Measurements from ENCODE around the gene EID2B. TPM values are rescaled to one million over a fixed set of nuclear protein-coding genes. Genes with fewer than 3 reads are reported as not detected.

EID2B gene
- total RNA-seq, 6 experiments from 2014 or later, result 0.18 to 0.78 (median 0.46) TPM

DNA sequence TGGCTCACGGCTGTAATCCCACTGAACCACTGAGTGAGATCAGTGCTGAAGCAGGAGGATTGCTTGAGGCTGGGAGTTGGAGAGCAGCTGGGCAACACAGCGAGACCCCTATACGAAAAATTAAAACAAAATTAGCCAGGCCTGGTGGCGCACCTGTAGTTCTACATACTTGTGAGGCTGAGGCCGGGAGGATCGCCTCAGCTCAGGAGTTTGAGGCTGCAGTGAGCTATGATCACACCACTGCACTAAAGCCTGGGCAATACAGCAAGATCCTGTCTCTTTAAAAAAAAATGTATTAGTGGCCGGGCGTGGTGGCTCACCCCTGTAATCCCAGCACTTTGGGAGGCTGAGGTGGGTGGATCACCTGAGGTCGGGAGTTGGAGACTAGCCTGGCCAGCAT, 24.0 kb downstream of the EID2B start:
- ATAC-seq (no peak), DNase-seq (no peak)
- H3K36me3 ChIP-seq, result no peaks in the 10 kb centered on the region
- no peak overlapping the region for H3K27ac ChIP-seq
- no peaks in the 10 kb centered on the region for H3K4me1 ChIP-seq
- intact Hi-C loops (cut with DNase I), result no loop called here
- no peaks in the 10 kb centered on the region for H3K9me3 ChIP-seq
- H3K4me3 ChIP-seq, result no peak overlapping the region
- no peaks in the 10 kb centered on the region for H3K27me3 ChIP-seq
- TF ChIP-seq POLR2A (IDR thresholded peaks at IDR 0.05), result no peak
- TF ChIP-seq, protein P1, sequence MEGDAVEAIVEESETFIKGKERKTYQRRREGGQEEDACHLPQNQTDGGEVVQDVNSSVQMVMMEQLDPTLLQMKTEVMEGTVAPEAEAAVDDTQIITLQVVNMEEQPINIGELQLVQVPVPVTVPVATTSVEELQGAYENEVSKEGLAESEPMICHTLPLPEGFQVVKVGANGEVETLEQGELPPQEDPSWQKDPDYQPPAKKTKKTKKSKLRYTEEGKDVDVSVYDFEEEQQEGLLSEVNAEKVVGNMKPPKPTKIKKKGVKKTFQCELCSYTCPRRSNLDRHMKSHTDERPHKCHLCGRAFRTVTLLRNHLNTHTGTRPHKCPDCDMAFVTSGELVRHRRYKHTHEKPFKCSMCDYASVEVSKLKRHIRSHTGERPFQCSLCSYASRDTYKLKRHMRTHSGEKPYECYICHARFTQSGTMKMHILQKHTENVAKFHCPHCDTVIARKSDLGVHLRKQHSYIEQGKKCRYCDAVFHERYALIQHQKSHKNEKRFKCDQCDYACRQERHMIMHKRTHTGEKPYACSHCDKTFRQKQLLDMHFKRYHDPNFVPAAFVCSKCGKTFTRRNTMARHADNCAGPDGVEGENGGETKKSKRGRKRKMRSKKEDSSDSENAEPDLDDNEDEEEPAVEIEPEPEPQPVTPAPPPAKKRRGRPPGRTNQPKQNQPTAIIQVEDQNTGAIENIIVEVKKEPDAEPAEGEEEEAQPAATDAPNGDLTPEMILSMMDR (IDR thresholded peaks at IDR 0.05), result no peak
- 71% methylated on average over 7 of the region's 9 CpGs for WGBS (ENCODE audit: insufficient coverage, low coverage, low lambda C conversion rate, missing lambda C conversion rate)

DNA sequence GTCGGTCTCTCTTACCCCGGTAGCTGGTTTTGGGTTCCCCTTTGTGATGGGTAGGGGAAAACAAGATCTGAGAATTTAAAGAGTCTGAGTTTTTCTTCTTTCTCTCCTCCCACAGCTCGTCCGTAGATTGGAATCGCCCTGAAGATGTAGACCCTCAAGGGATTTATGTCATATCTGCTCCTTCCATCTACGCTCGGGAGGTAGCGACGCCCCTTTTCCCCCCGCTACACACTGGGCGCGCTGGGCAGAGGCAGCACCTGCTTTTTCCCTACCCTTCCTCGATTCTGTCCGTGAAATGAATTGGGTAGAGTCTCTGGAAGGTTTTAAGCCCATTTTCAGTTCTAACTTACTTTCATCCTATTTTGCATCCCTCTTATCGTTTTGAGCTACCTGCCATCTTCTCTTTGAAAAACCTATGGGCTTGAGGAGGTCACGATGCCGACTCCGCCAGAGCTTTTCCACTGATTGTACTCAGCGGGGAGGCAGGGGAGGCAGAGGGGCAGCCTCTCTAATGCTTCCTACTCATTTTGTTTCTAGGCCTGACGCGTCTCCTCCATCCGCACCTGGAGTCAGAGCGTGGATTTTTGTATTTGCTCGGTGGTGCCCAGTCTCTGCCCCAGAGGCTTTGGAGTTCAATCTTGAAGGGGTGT, 24.8 kb downstream of the EID2B start:
- H3K27ac ChIP-seq, result no peak overlapping the region
- ATAC-seq, result no peak

DNA sequence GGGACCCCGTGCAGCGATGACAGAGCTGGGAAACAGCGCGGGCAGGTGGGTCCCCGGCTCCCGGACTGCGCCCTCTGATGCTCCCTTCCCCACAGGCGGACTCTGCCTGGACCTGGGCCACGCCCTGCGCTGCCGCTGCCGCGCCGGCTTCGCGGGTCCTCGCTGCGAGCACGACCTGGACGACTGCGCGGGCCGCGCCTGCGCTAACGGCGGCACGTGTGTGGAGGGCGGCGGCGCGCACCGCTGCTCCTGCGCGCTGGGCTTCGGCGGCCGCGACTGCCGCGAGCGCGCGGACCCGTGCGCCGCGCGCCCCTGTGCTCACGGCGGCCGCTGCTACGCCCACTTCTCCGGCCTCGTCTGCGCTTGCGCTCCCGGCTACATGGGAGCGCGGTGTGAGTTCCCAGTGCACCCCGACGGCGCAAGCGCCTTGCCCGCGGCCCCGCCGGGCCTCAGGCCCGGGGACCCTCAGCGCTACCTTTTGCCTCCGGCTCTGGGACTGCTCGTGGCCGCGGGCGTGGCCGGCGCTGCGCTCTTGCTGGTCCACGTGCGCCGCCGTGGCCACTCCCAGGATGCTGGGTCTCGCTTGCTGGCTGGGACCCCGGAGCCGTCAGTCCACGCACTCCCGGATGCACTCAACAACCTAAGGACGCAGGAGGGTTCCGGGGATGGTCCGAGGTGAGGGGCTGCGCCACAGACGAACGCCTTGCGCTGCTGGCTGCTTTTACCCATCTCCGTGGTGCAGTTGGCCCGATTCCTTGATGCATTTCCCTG, 25.5 kb downstream of the EID2B start:
- Histone ChIP-seq H3K27ac (no peak overlapping the region), H3K27me3 (no peaks in the 10 kb centered on the region), H3K9me3 (no peaks in the 10 kb centered on the region), H3K4me3 (peak overlapping the region in 2 of 3 donors; percentile 5 to 26), H3K36me3 (no peaks in the 10 kb centered on the region), H3K4me1 (no peaks in the 10 kb centered on the region)
- intact Hi-C loops (cut with DNase I), result no loop called here
- TF ChIP-seq POLR2A (IDR thresholded peaks at IDR 0.05), result no peak
- TF ChIP-seq, protein P1 (IDR thresholded peaks at IDR 0.05), result no peak
- DNase-seq (no peak), ATAC-seq (peak in 1 of 4 donors; percentile 32)
- 5% methylated on average over 14 of the region's 96 CpGs for WGBS (ENCODE audit: insufficient coverage, low coverage, low lambda C conversion rate, missing lambda C conversion rate)

More for the DNA sequence above, 24.8 kb downstream of the EID2B start:
- H3K4me1 ChIP-seq, result no peaks in the 10 kb centered on the region
- no peak for DNase-seq
- no peaks in the 10 kb centered on the region for H3K27me3 ChIP-seq
- H3K9me3 ChIP-seq, result no peaks in the 10 kb centered on the region
- H3K36me3 ChIP-seq, result no peaks in the 10 kb centered on the region
- 32% methylated on average over 21 of the region's 24 CpGs for WGBS (ENCODE audit: insufficient coverage, low coverage, low lambda C conversion rate, missing lambda C conversion rate)
- intact Hi-C loops (cut with DNase I), result no loop called here
- TF ChIP-seq, protein P1 (IDR thresholded peaks at IDR 0.05), result no peak
- TF ChIP-seq POLR2A (IDR thresholded peaks at IDR 0.05), result no peak
- H3K4me3 ChIP-seq, result no peak overlapping the region

DNA sequence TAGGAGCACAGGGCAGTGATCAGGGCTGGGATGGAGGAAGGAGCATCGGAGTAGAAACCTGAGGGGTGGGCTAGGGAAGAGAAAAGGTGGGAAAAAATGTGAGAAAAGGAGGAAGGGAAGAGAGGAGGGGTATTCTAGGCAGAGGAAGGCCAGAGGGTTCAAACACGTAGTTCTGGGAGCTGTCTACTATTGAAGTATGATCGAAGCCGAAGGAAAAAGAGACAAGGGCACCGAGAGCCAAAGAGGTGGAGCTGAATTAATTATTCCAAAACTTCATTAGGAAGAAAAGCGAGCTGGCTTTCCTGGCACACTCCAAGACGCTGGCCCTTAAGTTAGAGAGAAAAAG, 26.1 kb downstream of the EID2B start:
- TF ChIP-seq, protein P1 (IDR thresholded peaks at IDR 0.05), result no peak
- TF ChIP-seq POLR2A (IDR thresholded peaks at IDR 0.05), result no peak
- 49% methylated on average over 7 of the region's 7 CpGs for WGBS (ENCODE audit: insufficient coverage, low coverage, low lambda C conversion rate, missing lambda C conversion rate)
- H3K4me1 ChIP-seq, result no peaks in the 10 kb centered on the region
- no peaks in the 10 kb centered on the region for H3K9me3 ChIP-seq
- H3K27me3 ChIP-seq, result no peaks in the 10 kb centered on the region
- no peak overlapping the region for H3K27ac ChIP-seq
- H3K4me3 ChIP-seq, result no peak overlapping the region
- DNase-seq (no peak), ATAC-seq (no peak)
- no peaks in the 10 kb centered on the region for H3K36me3 ChIP-seq
- intact Hi-C loops (cut with DNase I), result no loop called here
